A673 (cell line): ENCODE results near the gene MFNG. TPM values are rescaled to one million over a fixed set of nuclear protein-coding genes. Genes with fewer than 3 reads are reported as not detected.

Experiments used
- total RNA-seq: library from RNA; stranded (reverse); gene quantifications from 2 replicates; pipeline ENCODE4 v1.2.3, GENCODE V29; 2021

MFNG gene
- total RNA-seq, 1 experiment from 2014 or later = not detected

Other genes starting within 250 kb of the MFNG start
- gene RAC2, start 242.1 kb downstream of the MFNG start, total RNA-seq = 4.0 and 5.8 TPM in 2 replicates
- not detected in 2 replicates for gene CYTH4, start 203.9 kb downstream of the MFNG start, total RNA-seq
- not detected in 2 replicates for gene ELFN2, start 58.9 kb downstream of the MFNG start, total RNA-seq
- 0.26 and 1.0 TPM in 2 replicates for gene CARD10, start 33.0 kb upstream of the MFNG start, total RNA-seq
- gene CDC42EP1, start 74.1 kb upstream of the MFNG start, total RNA-seq = 1.1 and 1.6 TPM in 2 replicates
- gene LGALS2, start 93.7 kb upstream of the MFNG start, total RNA-seq = not detected in 2 replicates
- 74.6 and 79.4 TPM in 2 replicates for gene GGA1, start 122.5 kb upstream of the MFNG start, total RNA-seq
- 12.9 and 22.7 TPM in 2 replicates for gene SH3BP1, start 153.3 kb upstream of the MFNG start, total RNA-seq
- gene PDXP, start 172.3 kb upstream of the MFNG start, total RNA-seq = 57.3 and 63.5 TPM in 2 replicates
- gene LGALS1, start 189.3 kb upstream of the MFNG start, total RNA-seq = 269 and 322 TPM in 2 replicates
- gene NOL12, start 200.0 kb upstream of the MFNG start, total RNA-seq = 51.9 and 52.9 TPM in 2 replicates
- gene TRIOBP, start 210.7 kb upstream of the MFNG start, total RNA-seq = 28.7 and 35.1 TPM in 2 replicates